Choroid plexus epithelial cell (primary cell): ENCODE measurements around the gene TXNDC2.
"Not testable (repeated sequence)": the region's sequence is repeated elsewhere in the genome, so short reads cannot be mapped to it uniquely, and the experiment has no call there.

Experiments
- DNase-seq: peaks from one replicate; pipeline ENCODE4 v3.0.0-alpha.2; 2010; ENCODE audit warnings: low read depth
- H3K4me3 ChIP-seq: 2 replicates; pipeline ENCODE4 v1.5.1; 2011; ENCODE audit warnings: low read depth, mild to moderate bottlenecking, control low read depth, low read length, moderate library complexity
- CTCF ChIP-seq: conservative IDR thresholded peaks from 2 replicates; pipeline ENCODE4 v1.5.1; 2011; ENCODE audit warnings: low read depth, mild to moderate bottlenecking, control low read depth, inconsistent platforms, low read length, moderate library complexity

TXNDC2 gene

GRCh38 chr18:9884532-9885140 is 1.1 kb upstream of the TXNDC2 start:
- no peak overlapping the region for H3K4me3 ChIP-seq
- TF ChIP-seq CTCF, result no peak
- DNase-seq, result no peak

- no peak for DNase-seq
- no peak for TF ChIP-seq CTCF
These were observed 204 bp downstream of the TXNDC2 start for GRCh38 chr18:9886005-9886348.

GRCh38 chr18:9887992-9888391 is 2.2 kb downstream of the TXNDC2 start:
- no peak for DNase-seq
- no peak overlapping the region for H3K4me3 ChIP-seq
- no peak for TF ChIP-seq CTCF

More at GRCh38 chr18:9886005-9886348, 204 bp downstream of the TXNDC2 start:
- H3K4me3 ChIP-seq, result no peak overlapping the region

- no peak for DNase-seq
- no peak overlapping the region for H3K4me3 ChIP-seq
- no peak for TF ChIP-seq CTCF
These were observed 4.4 kb downstream of the TXNDC2 start for GRCh38 chr18:9890196-9890595.

GRCh38 chr18:9890957-9891356 is 5.2 kb downstream of the TXNDC2 start:
- no peak for TF ChIP-seq CTCF
- H3K4me3 ChIP-seq, result no peak overlapping the region
- no peak for DNase-seq

- H3K4me3 ChIP-seq, result not testable (repeated sequence)
- DNase-seq, result peak; percentile 40
These were observed 5.7 kb downstream of the TXNDC2 start for GRCh38 chr18:9891515-9891914.

- H3K4me3 ChIP-seq, result no peak overlapping the region
- TF ChIP-seq CTCF, result no peak
- DNase-seq, result no peak
These were observed 8.8 kb downstream of the TXNDC2 start for GRCh38 chr18:9894454-9895068.
